Uterus (tissue), 2 donors: ENCODE results near the gene PM20D2.

Experiments
- CTCF ChIP-seq, 4 experiments: fragments of 200-600 bp in 2 of 4; fragments of 450-650 bp in 2 of 4; sonication (generic) in 2 of 4; IDR thresholded peaks; one replicate each; pipeline ENCODE4 v1.5.1; 2016 to 2019; ENCODE audit warnings: antibody characterized with exemption in 4 of 4, mild to moderate bottlenecking in 2 of 4, moderate library complexity in 1 of 4
- POLR2A ChIP-seq, 2 donors: fragments of 450-650 bp; IDR thresholded peaks; one replicate each; pipeline ENCODE4 v1.6.1; 2016; ENCODE audit warnings: antibody characterized with exemption in 2 of 2, mild to moderate bottlenecking in 1 of 2, moderate library complexity in 1 of 2

DNA sequence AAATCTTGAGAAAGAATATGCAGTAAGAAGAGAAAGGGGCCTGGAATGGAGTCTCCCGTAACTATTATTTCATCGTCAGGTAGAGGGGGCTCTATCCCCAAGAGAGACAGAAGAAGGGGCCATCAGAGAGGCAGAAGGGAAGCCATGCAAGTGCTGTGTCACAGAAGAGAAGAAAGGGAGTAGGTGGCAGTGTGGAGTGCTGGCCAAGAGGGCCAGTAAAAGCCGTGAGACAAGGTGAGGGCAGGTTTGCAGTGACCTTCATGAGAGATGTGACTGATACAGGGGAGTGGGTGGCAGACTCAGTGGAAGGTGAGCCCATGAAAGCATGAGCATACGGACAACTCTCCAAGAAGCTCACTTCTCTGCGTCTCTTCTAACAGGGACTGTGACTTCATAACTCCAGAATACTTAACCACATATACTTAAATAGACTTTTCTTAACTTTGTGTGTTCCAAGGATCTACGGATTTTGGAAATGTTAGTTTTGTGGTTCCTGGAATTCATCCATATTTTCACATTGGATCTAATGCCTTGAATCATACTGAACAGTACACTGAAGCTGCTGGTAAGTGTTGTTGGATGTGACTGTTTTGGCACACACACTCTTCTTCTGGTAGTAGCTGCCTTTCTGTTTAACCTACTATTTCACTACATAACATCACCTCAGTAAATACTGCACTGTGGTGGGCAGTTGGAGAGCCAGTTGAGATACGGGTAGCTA, 15.6 kb downstream of the PM20D2 start:
- no peak for TF ChIP-seq POLR2A (IDR thresholded peaks at IDR 0.05)
- TF ChIP-seq CTCF (IDR thresholded peaks at IDR 0.05): no peak
